Stomach (tissue), 19 donors: ENCODE data around the gene CHADL. TPM values are rescaled to one million over a fixed set of nuclear protein-coding genes. Genes with fewer than 3 reads are reported as not detected.

Experiments used
- DNase-seq, 2 donors: peaks; one replicate each; pipeline versions ENCODE4 v3.0.0 to v3.0.0-alpha.2; 2013 to 2019
- H3K27ac ChIP-seq, 5 donors: fragments of 200-600 bp in 4 of 5; sonication (generic) in 4 of 5; one replicate each; pipeline ENCODE4 v1.5.1; 2013 to 2019; ENCODE audit warnings: mild to moderate bottlenecking in 1 of 5, moderate library complexity in 1 of 5
- H3K27me3 ChIP-seq, 3 donors: fragments of 200-600 bp; sonication (generic); one replicate each; pipeline ENCODE4 v1.5.1; 2017 to 2019; ENCODE audit warnings: mixed run types in 1 of 3
- H3K36me3 ChIP-seq, 4 donors: fragments of 200-600 bp; sonication (generic); 1 replicate in 3 of 4; 2 replicates in 1 of 4; pipeline ENCODE4 v1.5.1; 2016 to 2019
- H3K4me1 ChIP-seq, 4 donors: fragments of 200-600 bp; sonication (generic); one replicate each; pipeline ENCODE4 v1.5.1; 2016 to 2019
- H3K4me3 ChIP-seq, 4 donors: fragments of 200-600 bp; sonication (generic) in 3 of 4; one replicate each; pipeline ENCODE4 v1.5.1; 2016 to 2019; ENCODE audit warnings: mild to moderate bottlenecking in 1 of 4
- H3K9me3 ChIP-seq, 4 donors: fragments of 200-600 bp; sonication (generic); one replicate each; pipeline ENCODE4 v1.5.1; 2016 to 2019
- CTCF ChIP-seq, 7 experiments: fragments of 450-650 bp in 4 of 7; fragments of 200-600 bp in 3 of 7; sonication (generic) in 3 of 7; IDR thresholded peaks; one replicate each; pipeline ENCODE4 v1.5.1; 2016 to 2019; ENCODE audit warnings: antibody characterized with exemption in 7 of 7, control low read depth in 2 of 7, mild to moderate bottlenecking in 1 of 7
- EP300 ChIP-seq: sonication (generic); formaldehyde crosslinking; IDR thresholded peaks from one replicate; pipeline ENCODE4 v1.6.1; 2017; ENCODE audit warnings: antibody characterized with exemption
- POLR2A ChIP-seq, 4 donors: fragments of 450-650 bp; IDR thresholded peaks; one replicate each; pipeline ENCODE4 v1.6.1; 2016; ENCODE audit warnings: antibody characterized with exemption in 4 of 4, control low read depth in 2 of 4, mild to moderate bottlenecking in 1 of 4, moderate library complexity in 1 of 4
- POLR2AphosphoS5 ChIP-seq, 3 donors: sonication (generic); formaldehyde crosslinking; IDR thresholded peaks; one replicate each; pipeline ENCODE4 v1.6.1; 2016; ENCODE audit warnings: antibody characterized with exemption in 3 of 3
- WGBS, 5 donors: extraction: QIAGEN DNeasy Blood & Tissue Kit in 3 of 5; methylation state at CpG; one replicate each; pipeline versions ENCODE4 v1.1.5 to v1.1.7; 2013 to 2018; 5-methylcytosine and 5-hydroxymethylcytosine counted together
- intact Hi-C: fragments of 100-400 bp; cut with DNase I; formaldehyde crosslinking; loops from one replicate; pipeline ENCODE4 v1.15.1; 2023; ENCODE audit warnings: low total_unique reads
- long read RNA-seq, 10 donors: transcript quantifications; one replicate each; lab custom pipeline, GENCODE V29; 2026
- polyA plus RNA-seq, 3 donors: library from polyadenylated mRNA; stranded (reverse); fragments of 200-250 nt; gene quantifications; one replicate each; pipeline ENCODE4 v1.2.3, GENCODE V29; 2013
- total RNA-seq, 5 donors: library from RNA; depleted of rRNA; stranded (reverse); fragments of >200 nt; gene quantifications; one replicate each; pipeline versions ENCODE4 v1.1.0 to v1.2.3, GENCODE V29; 2014 to 2016
- donor health status: healthy with polysubstance abuse.
- donor health status: Bipolar disorder and iron deficiency.
- donor health status: healthy.

Gene CHADL
- total RNA-seq (10 to 100 TPM in 1 of 5 donors, 1 to 10 TPM in 4; 1.4 to 15.6 (median 5.8) TPM), polyA plus RNA-seq (1 to 10 TPM; 2.0 to 5.4 (median 5.4) TPM)
- long read RNA-seq, donor 1, result 0 reads
- long read RNA-seq, donor 2, result 0 reads
- long read RNA-seq, donor 3, result 0 reads
- long read RNA-seq, donor 4, result 0 reads
- long read RNA-seq, donor 5, result 0 reads
- long read RNA-seq, donor 6, partial matches to known transcripts, result 5 of 6 reads
- long read RNA-seq, donor 6, other reads (novel, unspliced or antisense), result 0 of 6 reads
- long read RNA-seq, donor 7, result 0 reads
- long read RNA-seq, donor 8, result 0 reads
- long read RNA-seq, donor 9, result 0 reads
- long read RNA-seq, donor 10, result 0 reads

GRCh38 chr22:41240377-41241132, at the start of gene CHADL:
Gene CHADL, minus strand, starts transcription at chr22:41240931. Its CDS starts 50 bp downstream, at chr22:41240881.
- Histone ChIP-seq H3K4me1 (peaks cover 22 to 27% (median 26%) of the 10 kb centered on the region in 4 donors), H3K27me3 (no peaks in the 10 kb centered on the region), H3K4me3 (no peak within 1 kb of the TSS), H3K36me3 (peaks cover 0 to 15% (median 7%) of the 10 kb centered on the region in 4 donors), H3K27ac (peak within 1 kb of the TSS in 1 of 5 donors; percentile 42), H3K9me3 (no peaks in the 10 kb centered on the region)
- TF ChIP-seq POLR2AphosphoS5 (IDR thresholded peaks at IDR 0.05), result no peak
- TF ChIP-seq EP300, result no peak
- no peak for TF ChIP-seq POLR2A (IDR thresholded peaks at IDR 0.05)
- TF ChIP-seq CTCF (IDR thresholded peaks at IDR 0.05), result no peak
- WGBS, 5 donors, result 47 to 63% (median 51%) methylated on average over 9 to 24 of the region's 24 CpGs
- intact Hi-C loops, result no loop called here
- DNase-seq, result peak in 1 of 2 donors; percentile 71

GRCh38 chr22:41289671-41290070, 48.9 kb upstream of the CHADL start:
- Histone ChIP-seq H3K36me3 (peaks cover 0 to 2% (median under 1%) of the 10 kb centered on the region in 4 donors), H3K9me3 (no peaks in the 10 kb centered on the region), H3K4me1 (peaks cover 15 to 44% (median 34%) of the 10 kb centered on the region in 4 donors), H3K27me3 (no peaks in the 10 kb centered on the region), H3K27ac (peak overlapping the region in 3 of 5 donors; percentile 88 to 92 (median 91)), H3K4me3 (no peak overlapping the region)
- no peak for DNase-seq
- TF ChIP-seq POLR2A (IDR thresholded peaks at IDR 0.05) (no peak), POLR2AphosphoS5 (IDR thresholded peaks at IDR 0.05) (no peak), CTCF (IDR thresholded peaks at IDR 0.05) (no peak), EP300 (no peak)
- 88 to 100% (median 96%) methylated on average over 1 of the region's 1 CpG for WGBS, 5 donors
- intact Hi-C loops, result no loop called here

GRCh38 chr22:41288245-41288946, 47.7 kb upstream of the CHADL start:
- no peak overlapping the region for H3K4me3 ChIP-seq
- H3K27me3 ChIP-seq, result no peaks in the 10 kb centered on the region
- WGBS, 5 donors, result 25 to 38% (median 30%) methylated on average over 9 of the region's 9 CpGs
- peak overlapping the region; percentile 66 to 92 (median 88) for H3K27ac ChIP-seq
- H3K9me3 ChIP-seq, result no peaks in the 10 kb centered on the region
- peaks cover 15 to 55% (median 38%) of the 10 kb centered on the region in 4 donors for H3K4me1 ChIP-seq
- H3K36me3 ChIP-seq, result peaks cover 8 to 14% (median 12%) of the 10 kb centered on the region in 4 donors
- peak; percentile 37 to 82 for DNase-seq
- TF ChIP-seq POLR2AphosphoS5 (IDR thresholded peaks at IDR 0.05) (peak in 2 of 3 donors; percentile 61 to 77), CTCF (IDR thresholded peaks at IDR 0.05) (no peak)
- intact Hi-C loops, result no loop called here

GRCh38 chr22:41286639-41287091, 45.9 kb upstream of the CHADL start:
- H3K36me3 ChIP-seq, result peaks cover 9 to 30% (median 27%) of the 10 kb centered on the region in 4 donors
- DNase-seq, result no peak
- WGBS, 5 donors, result 1 to 2% (median 2%) methylated on average over 15 of the region's 15 CpGs
- peak overlapping the region; percentile 62 to 97 (median 92) for H3K4me3 ChIP-seq
- H3K4me1 ChIP-seq, result peaks cover 15 to 55% (median 38%) of the 10 kb centered on the region in 4 donors
- intact Hi-C loops, result no loop called here
- H3K27me3 ChIP-seq, result no peaks in the 10 kb centered on the region
- peak overlapping the region; percentile 45 to 92 (median 88) for H3K27ac ChIP-seq
- H3K9me3 ChIP-seq, result no peaks in the 10 kb centered on the region
- TF ChIP-seq CTCF (IDR thresholded peaks at IDR 0.05), result no peak
- TF ChIP-seq EP300, result no peak
- no peak for TF ChIP-seq POLR2A (IDR thresholded peaks at IDR 0.05)
- no peak for TF ChIP-seq POLR2AphosphoS5 (IDR thresholded peaks at IDR 0.05)
